ENCODE data around the gene CYP26B1.

DNA sequence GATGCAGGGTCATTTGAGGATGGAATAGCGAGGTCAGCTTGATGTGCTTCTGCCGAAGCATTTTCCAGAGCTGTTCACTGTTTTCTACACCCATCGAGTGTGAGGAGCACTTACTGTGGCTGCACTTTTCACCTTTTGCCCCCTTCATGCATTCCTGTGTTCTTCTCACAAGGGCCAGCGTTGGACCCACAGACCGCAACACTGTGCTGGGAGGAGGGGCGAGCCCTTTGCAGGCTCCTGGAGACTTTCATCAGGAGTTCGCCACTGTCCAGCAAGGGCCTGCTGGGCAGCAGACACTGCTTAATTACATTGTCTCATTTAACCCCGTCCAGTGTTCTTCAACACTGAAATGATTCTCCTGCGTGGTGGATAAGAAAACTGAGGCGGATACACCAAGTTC, 29.9 kb downstream of the CYP26B1 start:
- TF ChIP-seq, protein P1, sequence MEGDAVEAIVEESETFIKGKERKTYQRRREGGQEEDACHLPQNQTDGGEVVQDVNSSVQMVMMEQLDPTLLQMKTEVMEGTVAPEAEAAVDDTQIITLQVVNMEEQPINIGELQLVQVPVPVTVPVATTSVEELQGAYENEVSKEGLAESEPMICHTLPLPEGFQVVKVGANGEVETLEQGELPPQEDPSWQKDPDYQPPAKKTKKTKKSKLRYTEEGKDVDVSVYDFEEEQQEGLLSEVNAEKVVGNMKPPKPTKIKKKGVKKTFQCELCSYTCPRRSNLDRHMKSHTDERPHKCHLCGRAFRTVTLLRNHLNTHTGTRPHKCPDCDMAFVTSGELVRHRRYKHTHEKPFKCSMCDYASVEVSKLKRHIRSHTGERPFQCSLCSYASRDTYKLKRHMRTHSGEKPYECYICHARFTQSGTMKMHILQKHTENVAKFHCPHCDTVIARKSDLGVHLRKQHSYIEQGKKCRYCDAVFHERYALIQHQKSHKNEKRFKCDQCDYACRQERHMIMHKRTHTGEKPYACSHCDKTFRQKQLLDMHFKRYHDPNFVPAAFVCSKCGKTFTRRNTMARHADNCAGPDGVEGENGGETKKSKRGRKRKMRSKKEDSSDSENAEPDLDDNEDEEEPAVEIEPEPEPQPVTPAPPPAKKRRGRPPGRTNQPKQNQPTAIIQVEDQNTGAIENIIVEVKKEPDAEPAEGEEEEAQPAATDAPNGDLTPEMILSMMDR (IDR thresholded peaks at IDR 0.05; ENCODE audit: low read depth, low read length, missing input control), result no peak
- TF ChIP-seq, protein P2, sequence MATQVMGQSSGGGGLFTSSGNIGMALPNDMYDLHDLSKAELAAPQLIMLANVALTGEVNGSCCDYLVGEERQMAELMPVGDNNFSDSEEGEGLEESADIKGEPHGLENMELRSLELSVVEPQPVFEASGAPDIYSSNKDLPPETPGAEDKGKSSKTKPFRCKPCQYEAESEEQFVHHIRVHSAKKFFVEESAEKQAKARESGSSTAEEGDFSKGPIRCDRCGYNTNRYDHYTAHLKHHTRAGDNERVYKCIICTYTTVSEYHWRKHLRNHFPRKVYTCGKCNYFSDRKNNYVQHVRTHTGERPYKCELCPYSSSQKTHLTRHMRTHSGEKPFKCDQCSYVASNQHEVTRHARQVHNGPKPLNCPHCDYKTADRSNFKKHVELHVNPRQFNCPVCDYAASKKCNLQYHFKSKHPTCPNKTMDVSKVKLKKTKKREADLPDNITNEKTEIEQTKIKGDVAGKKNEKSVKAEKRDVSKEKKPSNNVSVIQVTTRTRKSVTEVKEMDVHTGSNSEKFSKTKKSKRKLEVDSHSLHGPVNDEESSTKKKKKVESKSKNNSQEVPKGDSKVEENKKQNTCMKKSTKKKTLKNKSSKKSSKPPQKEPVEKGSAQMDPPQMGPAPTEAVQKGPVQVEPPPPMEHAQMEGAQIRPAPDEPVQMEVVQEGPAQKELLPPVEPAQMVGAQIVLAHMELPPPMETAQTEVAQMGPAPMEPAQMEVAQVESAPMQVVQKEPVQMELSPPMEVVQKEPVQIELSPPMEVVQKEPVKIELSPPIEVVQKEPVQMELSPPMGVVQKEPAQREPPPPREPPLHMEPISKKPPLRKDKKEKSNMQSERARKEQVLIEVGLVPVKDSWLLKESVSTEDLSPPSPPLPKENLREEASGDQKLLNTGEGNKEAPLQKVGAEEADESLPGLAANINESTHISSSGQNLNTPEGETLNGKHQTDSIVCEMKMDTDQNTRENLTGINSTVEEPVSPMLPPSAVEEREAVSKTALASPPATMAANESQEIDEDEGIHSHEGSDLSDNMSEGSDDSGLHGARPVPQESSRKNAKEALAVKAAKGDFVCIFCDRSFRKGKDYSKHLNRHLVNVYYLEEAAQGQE (IDR thresholded peaks at IDR 0.05), result no peak
- no peak for TF ChIP-seq EGR1 (IDR thresholded peaks at IDR 0.05; ENCODE audit: low read depth in 2 of 2)
- TF ChIP-seq, protein P3, sequence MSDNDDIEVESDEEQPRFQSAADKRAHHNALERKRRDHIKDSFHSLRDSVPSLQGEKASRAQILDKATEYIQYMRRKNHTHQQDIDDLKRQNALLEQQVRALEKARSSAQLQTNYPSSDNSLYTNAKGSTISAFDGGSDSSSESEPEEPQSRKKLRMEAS (IDR thresholded peaks at IDR 0.05), result no peak
- no peak for TF ChIP-seq JUND (IDR thresholded peaks at IDR 0.05)
- no peak for TF ChIP-seq NR2F2 (IDR thresholded peaks at IDR 0.05)
- TF ChIP-seq, protein P4, sequence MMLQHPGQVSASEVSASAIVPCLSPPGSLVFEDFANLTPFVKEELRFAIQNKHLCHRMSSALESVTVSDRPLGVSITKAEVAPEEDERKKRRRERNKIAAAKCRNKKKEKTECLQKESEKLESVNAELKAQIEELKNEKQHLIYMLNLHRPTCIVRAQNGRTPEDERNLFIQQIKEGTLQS (IDR thresholded peaks at IDR 0.05), result no peak
- TF ChIP-seq HNF4A (conservative IDR thresholded peaks at IDR 0.05), result no peak
- TF ChIP-seq GABPA (IDR thresholded peaks at IDR 0.05 in 1 of 2, conservative IDR thresholded peaks at IDR 0.05 in 1 of 2), result no peak

All from liver (tissue), 3 donors.